Suppressor macrophage treated with lipopolysaccharide for 1 hour (primary cell): Measurements from ENCODE around the gene D2HGDH.
"Not testable (repeated sequence)": the region's sequence is repeated elsewhere in the genome, so short reads cannot be mapped to it uniquely, and the experiment has no call there.

Experiments
- DNase-seq, 3 donors: peaks; one replicate each; pipeline ENCODE4 v3.0.0-alpha.2; 2020 to 2022

Gene D2HGDH

GRCh38 chr2:241751152-241751551, 16.7 kb downstream of the D2HGDH start:
- no peak for DNase-seq

DNA sequence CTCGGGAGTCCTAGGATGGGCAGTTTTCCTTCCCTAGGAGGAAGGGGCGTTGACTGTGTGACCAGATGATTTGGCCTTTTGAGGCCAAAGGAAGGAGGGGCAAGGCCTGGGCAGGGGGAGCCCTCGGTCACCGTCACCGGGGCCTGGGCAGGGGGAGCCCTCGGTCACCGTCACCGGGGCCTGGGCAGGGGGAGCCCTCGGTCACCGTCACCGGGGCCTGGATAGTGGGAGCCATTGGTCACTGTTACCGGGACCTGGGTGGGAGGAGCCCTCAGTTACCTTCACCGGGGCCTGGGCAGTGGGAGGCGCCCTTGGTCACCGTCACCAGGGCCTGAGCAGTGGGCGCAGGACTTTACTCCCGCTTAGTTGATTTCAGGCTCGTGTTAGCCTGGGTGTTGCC, 17.3 kb downstream of the D2HGDH start:
- DNase-seq, result no peak

GRCh38 chr2:241752253-241752652, 17.8 kb downstream of the D2HGDH start:
- no peak for DNase-seq

- no peak for DNase-seq
Measured at GRCh38 chr2:241752689-241753276, 18.4 kb downstream of the D2HGDH start.

DNA sequence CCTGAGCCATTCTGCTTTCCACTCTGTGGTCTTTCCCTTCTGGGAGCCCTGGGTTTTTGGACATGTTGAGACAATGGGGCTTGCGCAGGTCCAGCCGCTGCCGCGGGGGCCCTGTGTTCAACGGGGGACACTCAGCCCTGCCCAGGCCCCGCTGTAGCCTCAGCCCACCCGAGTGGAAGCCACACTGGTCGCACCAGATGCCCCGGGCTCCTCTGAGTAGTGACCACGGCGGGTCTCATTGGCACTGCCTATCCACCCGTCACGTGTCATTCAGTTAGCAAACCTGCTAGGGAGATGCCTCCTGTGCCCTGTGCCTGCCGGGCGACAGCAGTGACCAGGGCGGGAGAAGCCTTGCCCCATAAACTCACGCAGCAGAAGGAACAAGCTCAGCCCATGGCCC, 19.1 kb downstream of the D2HGDH start:
- no peak for DNase-seq

GRCh38 chr2:241754042-241754441, 19.6 kb downstream of the D2HGDH start:
- no peak for DNase-seq

DNA sequence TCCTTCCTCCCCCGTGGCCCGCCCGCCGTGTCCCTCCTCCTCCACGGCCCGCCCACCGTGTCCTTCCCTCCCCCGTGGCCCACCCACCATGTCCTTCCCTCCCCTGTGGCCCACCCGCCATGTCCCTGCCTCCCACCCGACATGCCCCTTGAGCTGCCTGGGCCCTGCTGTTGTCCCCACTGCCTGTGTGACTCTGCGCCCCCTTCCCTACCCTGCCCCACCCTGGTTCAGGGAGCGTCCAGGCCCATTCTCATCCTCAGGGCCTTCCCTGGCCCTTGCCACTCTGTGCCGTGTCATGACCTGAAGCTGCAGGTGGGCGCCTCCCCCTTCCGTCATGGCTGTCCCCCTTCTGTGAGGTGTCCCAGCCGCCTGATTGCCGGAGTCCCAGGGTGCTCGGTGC, 20.7 kb downstream of the D2HGDH start:
- DNase-seq, result no peak

DNA sequence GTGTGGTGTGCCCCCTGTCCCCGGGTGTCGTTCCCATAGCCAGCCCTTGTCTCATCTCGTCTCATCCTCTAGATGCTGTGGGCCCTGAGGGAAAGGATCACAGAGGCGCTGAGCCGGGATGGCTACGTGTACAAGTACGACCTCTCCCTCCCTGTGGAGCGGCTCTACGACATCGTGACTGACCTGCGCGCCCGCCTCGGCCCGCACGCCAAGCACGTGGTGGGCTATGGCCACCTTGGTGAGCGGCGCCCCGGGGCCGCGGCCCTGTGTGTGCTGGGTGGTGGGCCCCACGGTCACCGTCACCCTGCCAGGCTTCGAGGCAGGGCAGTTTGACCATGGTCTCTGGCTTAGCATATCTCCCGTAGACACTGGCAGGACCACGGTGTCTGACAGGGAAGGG, 21.3 kb downstream of the D2HGDH start:
- DNase-seq, result no peak

DNA sequence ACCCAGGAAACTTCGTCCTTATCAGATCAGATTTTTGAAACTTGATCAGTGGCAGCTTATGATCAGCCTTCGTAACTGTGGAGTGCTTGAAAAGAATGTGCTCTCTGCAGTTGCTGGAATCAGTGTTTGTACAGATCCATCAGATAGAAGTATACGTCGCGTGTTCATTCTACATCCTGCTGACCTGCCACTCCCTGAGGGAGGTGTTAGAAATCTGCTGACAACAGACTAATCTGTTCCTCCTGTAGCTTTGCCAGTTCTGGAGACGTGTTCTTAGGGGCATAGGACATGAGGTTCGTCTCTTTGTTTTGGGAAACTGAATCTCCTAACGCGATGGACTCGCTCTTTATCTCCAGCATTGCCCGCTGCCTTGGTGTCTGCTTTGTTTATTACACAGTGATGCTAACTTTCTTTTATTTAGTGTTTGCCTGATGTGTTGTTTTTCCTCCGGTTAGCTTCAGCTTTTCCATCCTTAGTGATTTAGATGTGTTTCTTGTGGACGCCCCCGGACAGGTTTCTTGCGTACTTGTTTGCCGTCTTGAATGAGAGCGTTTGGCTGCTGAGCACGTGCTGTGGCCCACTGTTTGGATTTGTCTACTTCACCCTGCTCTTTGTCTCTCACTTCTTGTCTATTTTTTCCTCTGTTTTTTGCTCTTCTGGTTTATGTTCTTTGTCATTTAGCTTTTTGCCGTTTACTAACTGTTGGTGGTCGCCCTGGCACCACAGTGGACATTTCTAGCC, 24.8 kb downstream of the D2HGDH start:
- no peak for DNase-seq

DNA sequence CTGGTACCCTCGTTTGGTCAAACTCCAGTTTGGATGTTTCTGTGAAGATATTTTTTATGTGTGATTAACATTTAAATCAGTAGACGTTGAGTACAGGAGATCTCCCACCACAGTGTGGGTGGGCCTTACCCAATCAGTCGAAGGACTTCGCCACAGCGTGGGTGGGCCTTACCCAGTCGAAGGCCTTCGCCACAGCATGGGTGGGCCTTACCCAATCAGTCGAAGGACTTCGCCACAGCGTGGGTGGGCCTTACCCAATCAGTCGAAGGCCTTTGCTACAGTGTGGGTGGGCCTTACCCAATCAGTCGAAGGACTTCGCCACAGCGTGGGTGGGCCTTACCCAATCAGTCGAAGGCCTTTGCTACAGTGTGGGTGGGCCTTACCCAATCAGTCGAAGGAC, 25.5 kb downstream of the D2HGDH start:
- DNase-seq, result not testable (repeated sequence)

- no peak for DNase-seq
Measured at GRCh38 chr2:241760301-241760771, 25.9 kb downstream of the D2HGDH start.

DNA sequence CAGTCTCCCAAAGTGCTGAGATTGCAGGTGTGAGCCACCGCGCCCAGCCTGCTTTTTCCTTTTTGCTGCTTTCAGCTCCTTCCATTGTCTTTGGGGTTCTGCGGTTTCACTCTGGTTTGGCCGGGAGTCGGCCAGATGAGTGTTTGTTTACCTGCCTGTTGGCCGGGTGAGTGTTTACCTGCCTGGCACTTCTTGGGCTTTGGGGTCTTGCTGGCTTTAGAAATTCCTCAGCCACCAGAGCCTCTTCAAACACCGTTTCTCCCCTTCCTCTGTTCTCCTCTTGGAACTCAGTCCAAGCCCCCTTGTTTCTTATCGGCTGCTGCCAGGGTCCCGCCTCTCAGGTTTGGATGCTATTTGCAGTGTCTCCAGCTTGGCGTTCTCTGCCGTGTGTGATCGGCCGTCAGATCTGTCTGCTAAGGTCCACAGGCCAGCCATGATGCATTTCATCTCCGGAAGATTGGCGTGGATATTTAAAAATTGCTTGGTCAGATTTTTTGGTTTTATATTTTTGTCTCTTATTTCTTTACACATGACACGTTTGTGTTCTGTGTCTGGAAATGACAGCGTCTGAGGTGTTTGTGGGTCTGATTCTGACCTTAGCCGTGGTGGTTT, 28.0 kb downstream of the D2HGDH start:
- DNase-seq, result no peak

DNA sequence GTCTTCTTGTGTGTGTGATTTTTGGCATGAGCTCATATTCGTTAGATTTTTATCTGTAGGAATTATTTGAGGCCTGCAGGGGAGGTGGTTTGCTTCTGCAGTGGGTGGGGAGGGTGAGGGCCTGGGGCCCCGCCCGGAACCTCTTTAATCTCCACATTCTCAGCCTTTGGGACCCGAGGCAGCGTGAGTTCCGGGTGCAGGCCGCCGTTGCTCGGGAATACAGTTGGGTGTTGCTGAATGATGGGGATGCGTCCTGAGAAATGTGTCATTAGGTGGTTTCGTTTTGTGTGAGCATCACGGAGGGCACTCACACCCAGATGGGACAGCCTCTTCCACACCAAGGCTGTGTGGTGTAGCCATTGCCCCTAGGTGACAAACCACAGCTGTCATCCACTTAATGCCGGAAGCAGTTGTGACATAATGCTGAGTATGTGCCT, 28.5 kb downstream of the D2HGDH start:
- no peak for DNase-seq

DNA sequence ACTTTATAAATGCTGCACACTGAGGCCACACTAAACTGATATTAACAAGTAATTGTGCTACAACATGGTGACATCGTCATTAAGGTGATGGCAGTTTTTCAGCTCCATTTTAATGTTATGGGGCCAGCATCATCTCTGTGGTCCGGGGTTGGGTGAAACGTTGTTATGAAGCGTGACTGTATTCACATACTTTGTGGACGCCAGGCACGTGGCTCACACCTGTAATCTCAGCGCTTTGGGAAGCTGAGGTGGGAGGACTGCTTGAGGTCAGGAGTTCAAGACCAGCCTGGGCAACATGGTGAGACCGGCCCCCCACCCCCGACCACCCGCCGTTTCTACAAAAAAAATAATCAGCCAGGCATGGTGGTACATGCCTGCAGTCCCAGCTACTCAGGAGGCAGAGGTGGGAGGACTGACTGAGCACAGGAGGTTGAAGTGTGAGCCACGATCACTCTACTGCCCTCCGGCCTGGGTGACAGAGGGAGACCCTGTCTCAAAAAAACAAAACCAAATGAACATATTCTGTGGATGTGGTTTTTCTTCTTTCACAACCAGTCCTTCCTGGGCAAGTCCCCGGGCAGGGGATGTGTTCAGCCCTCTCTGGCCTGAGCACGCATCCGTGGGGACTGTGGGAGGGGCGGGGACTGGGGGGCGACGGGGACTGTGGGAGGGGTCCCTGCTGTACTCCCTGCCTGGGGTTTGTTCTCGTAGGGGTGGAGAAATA, 29.3 kb downstream of the D2HGDH start:
- peak in 2 of 3 donors; percentile 13 to 27 for DNase-seq

DNA sequence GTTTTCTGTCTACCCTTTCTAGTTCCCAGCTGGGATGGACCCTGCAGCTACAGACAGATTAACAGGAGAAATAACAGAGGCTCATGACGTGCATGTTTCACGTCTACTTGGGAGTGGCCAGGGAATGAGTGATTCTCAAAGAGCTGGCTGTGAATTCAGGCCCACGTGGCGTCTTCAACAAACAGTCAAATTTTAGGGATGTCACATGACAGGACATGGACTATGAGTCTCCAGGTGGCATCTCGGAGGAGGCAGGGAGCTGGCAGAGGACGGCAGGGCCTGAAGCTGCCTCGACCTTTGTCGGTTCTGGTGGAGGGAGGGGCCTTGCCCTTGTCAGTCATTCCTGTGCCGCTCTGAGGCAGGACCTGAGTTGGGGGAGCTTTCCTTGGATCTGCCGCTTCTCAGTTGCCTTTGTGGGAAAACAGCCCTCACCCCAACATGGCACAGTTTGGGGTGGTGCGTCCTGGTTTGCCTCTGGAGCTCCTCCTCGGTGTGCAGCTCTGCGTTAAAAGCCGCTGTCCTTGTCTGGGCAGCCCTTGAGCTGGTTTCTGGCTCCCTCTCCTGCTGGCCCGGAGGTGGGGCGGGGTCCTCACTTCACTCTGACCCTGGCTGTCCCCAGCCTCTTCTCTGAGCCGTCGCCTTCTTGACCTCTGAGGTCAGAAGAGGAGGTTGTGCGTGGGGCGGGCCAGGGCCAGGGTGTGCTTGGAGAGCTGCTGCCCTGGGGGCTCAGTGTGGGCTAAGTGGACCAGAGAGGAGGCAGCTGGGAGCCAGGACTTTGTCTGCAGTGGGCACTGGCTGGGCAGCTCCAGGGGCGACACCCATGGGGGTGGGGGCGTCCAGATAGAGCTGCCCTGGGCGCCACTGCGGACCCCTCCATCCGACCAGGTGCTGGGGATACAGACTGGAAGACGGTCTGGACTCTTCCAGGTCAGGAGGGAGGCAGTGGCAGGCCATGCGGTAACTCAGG, 30.1 kb downstream of the D2HGDH start:
- DNase-seq, result no peak

GRCh38 chr2:241767464-241768250, 33.2 kb downstream of the D2HGDH start:
- DNase-seq, result no peak

DNA sequence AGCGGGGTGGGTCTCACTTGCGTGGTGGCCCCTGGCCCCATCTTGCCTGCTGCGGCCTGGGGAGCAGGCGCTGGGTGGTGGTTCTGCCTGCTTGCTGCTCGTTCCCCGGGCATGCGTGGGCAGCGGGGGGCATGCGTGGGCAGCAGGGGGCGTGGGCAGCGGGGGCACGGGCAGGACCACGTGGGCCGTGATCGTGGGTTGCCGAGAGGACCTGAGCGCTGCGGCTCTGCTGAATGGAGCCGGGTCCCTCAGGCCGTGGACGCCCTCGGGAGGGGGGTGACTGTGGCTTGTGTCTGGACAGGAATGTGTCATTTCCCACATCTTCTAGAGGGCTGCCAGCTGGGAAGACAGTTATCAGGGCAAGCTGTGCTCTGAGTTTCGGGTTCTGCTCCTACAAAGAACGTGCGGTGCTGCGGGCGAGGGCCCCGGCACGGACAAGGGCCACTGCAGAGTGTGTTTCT, 33.9 kb downstream of the D2HGDH start:
- DNase-seq, result no peak

GRCh38 chr2:241768850-241769249, 34.4 kb downstream of the D2HGDH start:
- no peak for DNase-seq

DNA sequence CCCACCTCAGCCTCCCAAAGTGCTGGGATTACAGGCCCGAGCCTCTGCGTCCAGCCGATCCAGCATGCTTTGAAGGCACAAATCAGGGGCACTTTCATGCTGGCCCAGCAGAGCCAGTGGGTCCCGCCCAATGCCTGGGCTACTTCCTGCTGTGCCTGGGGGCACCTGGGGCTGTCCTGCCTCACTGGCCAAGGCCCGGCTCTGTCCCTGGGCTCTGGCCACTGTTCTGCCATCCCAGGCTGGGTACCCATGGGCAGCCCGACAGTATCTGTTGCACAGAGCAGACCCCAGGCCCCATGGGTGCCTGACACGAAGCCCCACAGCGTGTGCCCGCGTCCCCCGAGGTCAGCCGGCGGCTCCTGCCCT, 35.4 kb downstream of the D2HGDH start:
- no peak for DNase-seq

GRCh38 chr2:241770185-241770935, 35.9 kb downstream of the D2HGDH start:
- no peak for DNase-seq

GRCh38 chr2:241770936-241771285, 36.5 kb downstream of the D2HGDH start:
- DNase-seq, result no peak
